ENCODE data around the gene TYRO3.

TYRO3 gene

DNA sequence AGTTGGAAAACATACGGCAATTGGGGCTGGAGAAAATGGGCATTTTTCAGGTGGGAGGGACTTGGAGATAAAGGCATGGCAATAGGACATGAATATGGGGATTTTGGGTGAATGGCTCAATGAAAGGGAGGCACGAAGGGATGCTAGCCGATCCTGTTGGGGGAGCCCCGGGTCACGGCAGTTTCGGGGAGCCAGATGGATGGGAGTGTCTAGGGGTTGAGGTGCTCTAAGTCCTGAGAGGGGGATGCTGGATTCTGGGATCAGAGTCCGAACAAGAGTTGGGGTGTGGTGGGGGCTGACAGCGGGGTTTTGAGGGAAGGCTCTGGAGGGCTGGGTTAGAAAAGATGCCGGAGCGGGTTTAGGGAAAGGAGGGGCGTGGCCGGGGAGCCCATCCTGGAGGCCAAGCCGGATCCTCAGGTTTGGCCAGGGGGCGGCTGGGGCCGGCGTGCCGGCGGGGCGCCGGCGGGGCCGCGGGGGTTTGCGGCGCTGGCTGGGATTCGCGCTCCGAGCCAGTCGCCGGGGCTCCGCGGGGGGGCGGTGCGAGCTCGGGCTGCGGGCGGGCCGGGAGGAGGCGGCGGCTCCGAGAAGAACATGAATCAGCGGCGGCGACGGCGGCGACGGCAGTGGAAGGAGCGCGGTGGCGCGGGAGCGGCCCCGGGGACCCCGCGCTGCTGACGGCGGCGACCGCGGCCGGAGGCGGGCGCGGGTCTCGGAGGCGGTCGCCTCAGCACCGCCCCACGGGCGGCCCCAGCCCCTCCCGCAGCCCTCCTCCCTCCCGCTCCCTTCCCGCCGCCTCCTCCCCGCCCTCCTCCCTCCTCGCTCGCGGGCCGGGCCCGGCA lies at the start of gene TYRO3:
TSS of gene TYRO3 (plus strand) at position 813 of the 839 bp plus-strand sequence. CDS start 46 bp downstream, outside the sequence.
- H3K4me3 ChIP-seq (ENCODE audit: low read depth, low read length) = peak within 1 kb of the TSS; percentile 34
- TF ChIP-seq, protein P1, sequence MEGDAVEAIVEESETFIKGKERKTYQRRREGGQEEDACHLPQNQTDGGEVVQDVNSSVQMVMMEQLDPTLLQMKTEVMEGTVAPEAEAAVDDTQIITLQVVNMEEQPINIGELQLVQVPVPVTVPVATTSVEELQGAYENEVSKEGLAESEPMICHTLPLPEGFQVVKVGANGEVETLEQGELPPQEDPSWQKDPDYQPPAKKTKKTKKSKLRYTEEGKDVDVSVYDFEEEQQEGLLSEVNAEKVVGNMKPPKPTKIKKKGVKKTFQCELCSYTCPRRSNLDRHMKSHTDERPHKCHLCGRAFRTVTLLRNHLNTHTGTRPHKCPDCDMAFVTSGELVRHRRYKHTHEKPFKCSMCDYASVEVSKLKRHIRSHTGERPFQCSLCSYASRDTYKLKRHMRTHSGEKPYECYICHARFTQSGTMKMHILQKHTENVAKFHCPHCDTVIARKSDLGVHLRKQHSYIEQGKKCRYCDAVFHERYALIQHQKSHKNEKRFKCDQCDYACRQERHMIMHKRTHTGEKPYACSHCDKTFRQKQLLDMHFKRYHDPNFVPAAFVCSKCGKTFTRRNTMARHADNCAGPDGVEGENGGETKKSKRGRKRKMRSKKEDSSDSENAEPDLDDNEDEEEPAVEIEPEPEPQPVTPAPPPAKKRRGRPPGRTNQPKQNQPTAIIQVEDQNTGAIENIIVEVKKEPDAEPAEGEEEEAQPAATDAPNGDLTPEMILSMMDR (IDR thresholded peaks at IDR 0.05; ENCODE audit: borderline replicate concordance, insufficient read depth, low read depth, low read length) = 0 out of 2 replicates have a peak, but pooled peaks have one; percentile 5

DNA sequence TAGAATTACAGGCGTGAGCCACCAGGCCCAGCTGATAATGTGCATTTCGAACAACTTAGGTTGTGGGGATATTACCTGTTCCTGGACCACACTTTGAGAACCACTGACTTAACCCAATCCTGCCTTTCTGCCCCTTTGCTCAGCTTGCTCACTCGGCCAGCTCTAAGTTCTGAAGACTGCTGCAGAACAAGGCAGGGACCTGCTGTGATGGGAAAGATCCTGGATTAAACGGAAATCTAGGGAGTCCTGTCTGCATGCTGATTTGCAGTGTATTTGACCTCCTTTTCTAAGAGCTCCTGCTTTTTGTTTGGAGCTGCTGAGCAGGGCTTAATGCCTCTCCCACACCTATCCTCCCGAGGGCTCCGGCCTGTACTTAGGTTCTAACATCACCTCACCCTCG lies 48.3 kb upstream of the TYRO3 start:
- H3K4me3 ChIP-seq (ENCODE audit: low read depth, low read length) = no peak overlapping the region
- TF ChIP-seq, protein P1 (IDR thresholded peaks at IDR 0.05; ENCODE audit: borderline replicate concordance, insufficient read depth, low read depth, low read length) = no peak

DNA sequence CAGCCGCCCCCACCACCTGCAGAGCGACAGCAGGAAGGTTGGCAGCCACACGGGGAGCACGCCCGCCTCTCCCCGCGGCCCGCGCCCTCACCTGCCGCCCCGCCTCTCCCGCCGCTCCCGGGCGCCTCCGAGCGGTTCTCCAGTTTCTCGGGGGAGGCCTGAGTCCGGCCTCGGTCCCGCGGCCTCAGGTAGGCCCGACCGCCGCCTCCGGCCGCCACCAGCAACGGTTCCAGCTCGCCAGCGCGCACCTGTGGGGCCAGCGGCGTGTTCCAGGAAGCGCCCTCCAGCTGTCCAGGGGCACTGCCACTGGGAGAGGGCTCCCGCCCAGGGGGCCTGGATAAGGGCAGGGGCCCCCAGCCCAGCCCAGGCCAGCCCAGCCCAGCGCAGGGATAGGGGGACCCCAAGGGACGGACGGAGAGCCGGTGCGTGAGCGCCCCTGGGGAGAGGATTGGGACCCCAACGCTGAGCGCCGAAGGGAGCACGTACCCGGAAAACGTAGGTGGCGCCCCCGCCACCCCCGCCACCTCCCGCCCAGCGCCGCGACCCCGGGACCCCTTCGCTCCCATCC lies 47.6 kb upstream of the TYRO3 start:
- TF ChIP-seq, protein P1 (IDR thresholded peaks at IDR 0.05; ENCODE audit: borderline replicate concordance, insufficient read depth, low read depth, low read length) = no peak
- no peak overlapping the region for H3K4me3 ChIP-seq (ENCODE audit: low read depth, low read length)

DNA sequence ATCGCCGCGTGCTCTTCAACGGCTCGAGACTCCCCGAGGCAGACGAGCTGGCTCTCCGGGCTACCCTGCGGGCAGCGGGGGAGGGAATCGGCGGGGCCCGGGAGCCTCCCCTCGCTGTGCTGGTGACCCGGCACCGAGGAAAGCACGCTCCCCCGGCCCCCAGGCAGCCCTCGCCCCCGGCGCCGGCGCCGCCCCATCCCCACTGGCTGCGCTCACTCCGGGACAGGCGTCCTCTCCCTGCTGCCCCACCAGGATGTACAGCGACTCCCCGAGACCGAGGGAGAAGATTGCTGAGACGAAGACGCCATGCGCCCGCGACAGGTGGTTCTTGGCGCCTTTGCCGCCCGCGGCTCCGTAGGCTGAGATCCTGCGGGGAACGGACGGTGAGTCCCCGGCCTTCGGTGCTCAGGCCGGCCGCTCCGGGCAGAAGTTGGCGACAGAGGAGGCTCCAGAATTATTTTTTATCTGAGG lies 47.1 kb upstream of the TYRO3 start:
- TF ChIP-seq, protein P1 (IDR thresholded peaks at IDR 0.05; ENCODE audit: borderline replicate concordance, insufficient read depth, low read depth, low read length) = no peak
- H3K4me3 ChIP-seq (ENCODE audit: low read depth, low read length) = no peak overlapping the region

DNA sequence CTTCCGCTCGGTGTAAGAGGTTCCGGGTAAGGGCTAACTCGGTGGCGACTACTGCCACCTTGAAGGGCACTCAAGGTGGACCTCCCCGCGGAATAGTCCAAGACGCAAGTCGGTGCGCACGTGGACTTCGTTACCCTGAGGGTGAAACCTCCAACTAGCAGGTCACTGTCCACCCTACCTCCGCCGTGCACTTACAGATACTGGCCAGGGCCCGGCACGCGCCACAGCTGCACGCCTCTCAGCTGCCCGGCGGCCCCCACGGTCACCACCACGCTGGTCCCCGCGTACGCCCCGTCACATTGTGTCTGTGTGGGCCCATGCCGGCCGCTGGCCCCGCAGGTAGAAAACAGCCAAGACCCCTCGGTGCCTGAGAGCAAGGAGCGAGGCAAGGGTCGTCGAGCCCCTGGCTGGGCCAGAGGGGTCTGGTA lies 46.5 kb upstream of the TYRO3 start:
- TF ChIP-seq, protein P1 (IDR thresholded peaks at IDR 0.05; ENCODE audit: borderline replicate concordance, insufficient read depth, low read depth, low read length) = no peak
- peak overlapping the region; percentile 44 for H3K4me3 ChIP-seq (ENCODE audit: low read depth, low read length)

DNA sequence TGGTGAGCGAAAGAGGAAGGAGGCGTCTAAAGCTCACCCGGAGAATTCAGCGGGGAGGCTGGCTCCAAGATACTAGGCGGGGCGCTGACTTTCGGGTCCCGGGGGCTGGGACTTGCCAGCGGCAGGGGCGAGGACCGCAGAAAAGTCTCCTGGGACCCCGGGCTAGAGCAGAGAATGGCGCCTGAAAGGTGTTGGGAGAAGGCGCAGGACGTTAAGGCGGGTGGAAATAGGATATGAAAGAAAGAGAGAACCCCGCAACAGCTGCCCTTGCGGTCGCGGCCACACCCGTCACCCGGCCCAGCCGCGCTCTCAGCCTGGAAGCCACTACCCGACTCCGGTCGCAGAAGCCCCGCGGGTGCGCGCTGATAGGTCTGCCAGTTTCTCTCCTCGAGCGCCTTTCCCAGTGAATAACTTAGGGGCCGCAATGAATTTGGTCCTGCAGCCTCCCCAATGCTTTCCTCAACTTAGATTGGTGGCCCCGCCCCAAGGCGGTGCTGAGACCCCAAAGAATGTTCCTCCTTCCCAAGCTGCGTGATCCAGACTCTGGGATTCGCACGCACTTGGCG lies 46.0 kb upstream of the TYRO3 start:
- TF ChIP-seq, protein P1 (IDR thresholded peaks at IDR 0.05; ENCODE audit: borderline replicate concordance, insufficient read depth, low read depth, low read length) = no peak
- H3K4me3 ChIP-seq (ENCODE audit: low read depth, low read length) = peak overlapping the region; percentile 44
